ENCODE measurements around the gene BCAS4.

The BCAS4 gene

DNA sequence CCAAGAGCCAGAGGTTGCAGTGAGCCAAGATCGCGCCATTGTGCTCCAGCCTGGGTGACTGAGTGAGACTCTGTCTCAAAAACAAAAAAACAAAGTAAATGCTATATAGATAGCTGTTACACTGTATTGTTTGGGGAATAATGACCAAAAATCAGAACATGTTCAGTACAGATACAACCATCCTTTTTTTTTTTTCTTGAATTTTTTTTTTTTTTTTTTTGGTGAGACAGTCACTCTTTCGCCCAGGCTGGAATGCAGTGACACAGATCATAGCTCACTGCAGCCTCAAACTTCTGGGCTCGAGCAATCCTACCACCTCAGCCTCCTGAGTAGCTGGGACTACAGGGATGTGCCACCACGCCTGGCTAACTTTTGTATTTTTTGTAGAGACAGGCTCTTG lies 63.7 kb downstream of the BCAS4 start:
- no peak for DNase-seq

DNA sequence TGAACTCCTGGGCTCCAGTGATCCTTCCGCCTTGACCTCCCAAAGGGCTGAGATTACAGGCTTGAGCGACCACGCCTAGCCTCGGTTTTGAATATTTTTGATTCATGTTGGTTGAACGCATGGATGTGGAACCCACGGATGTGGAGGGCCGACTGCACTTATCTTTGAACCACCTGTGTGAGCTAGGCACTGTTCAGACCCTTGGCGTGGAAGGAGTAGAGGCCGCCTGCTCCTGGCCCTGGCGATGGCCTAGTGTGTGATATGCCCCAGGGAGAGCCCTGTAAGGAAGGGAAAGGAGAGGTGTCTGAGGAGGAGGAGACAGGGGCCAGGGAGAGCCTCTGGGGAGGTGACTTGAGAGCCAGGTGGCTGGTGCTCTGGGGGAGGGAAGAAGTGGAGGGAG lies 64.3 kb downstream of the BCAS4 start:
- DNase-seq, result no peak

DNA sequence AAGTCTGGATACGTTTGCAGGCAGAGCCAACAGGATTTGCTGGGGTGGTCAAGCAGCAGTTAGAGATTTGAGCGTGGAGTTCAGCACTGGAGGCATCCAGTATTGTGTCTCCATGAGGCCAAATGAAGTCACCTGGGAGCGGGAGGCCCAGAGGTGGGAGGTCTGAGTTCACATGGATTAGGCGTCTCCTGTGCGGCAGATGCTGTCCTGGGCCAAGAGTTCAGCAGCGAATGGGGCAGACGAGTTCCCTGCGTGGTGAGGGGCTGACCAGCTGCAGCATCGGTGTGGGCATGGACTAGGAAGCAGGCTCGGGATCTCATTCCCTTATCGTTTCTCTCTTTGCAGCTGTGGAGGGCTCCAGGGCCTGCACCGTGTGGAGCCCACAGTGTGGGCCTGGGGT lies 66.2 kb downstream of the BCAS4 start:
- DNase-seq, result no peak

GRCh38 chr20:50862546-50862945 lies 67.7 kb downstream of the BCAS4 start:
- DNase-seq, result no peak

- DNase-seq, result no peak
Observed at GRCh38 chr20:50865114-50865513, 70.3 kb downstream of the BCAS4 start.

GRCh38 chr20:50865591-50865990 lies 70.7 kb downstream of the BCAS4 start:
- DNase-seq, result no peak

DNA sequence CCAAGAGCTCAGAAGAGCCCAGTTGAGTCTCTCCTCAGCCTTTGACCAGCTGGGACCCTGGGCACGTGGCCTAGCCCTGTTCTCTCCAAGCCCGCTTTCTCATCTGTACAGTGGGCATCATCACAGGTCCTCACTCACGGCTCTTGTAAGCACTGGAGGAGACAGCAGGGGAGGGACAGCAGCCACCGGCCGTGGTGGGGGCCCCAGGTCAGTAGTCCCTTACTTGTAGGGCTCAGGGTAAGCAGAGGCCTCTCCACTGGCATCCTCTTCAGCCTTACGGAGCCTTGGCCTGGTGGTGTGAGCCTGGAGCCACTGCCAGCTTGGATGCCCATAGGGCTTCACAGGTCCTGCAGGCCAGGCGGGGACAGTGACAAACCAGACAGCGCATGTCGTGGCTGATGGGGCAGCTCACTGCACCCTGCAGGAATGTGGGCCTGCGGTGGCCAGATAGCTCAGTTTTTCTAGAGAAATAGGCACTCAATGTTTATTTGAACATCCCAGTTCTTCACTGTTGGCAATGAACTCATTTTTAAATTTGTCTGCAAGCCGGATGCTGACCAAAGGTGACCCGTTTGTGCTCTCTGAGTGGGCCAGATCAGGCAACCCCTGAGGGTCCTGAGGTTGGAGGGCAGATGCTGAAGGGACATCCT lies 71.3 kb downstream of the BCAS4 start:
- no peak for DNase-seq

- no peak for DNase-seq
Observed at GRCh38 chr20:50866831-50867230, 72.0 kb downstream of the BCAS4 start.

- no peak for DNase-seq
Observed at GRCh38 chr20:50867805-50868204, 72.9 kb downstream of the BCAS4 start.

- DNase-seq, result no peak
Observed at GRCh38 chr20:50868509-50869495, 73.9 kb downstream of the BCAS4 start.

DNA sequence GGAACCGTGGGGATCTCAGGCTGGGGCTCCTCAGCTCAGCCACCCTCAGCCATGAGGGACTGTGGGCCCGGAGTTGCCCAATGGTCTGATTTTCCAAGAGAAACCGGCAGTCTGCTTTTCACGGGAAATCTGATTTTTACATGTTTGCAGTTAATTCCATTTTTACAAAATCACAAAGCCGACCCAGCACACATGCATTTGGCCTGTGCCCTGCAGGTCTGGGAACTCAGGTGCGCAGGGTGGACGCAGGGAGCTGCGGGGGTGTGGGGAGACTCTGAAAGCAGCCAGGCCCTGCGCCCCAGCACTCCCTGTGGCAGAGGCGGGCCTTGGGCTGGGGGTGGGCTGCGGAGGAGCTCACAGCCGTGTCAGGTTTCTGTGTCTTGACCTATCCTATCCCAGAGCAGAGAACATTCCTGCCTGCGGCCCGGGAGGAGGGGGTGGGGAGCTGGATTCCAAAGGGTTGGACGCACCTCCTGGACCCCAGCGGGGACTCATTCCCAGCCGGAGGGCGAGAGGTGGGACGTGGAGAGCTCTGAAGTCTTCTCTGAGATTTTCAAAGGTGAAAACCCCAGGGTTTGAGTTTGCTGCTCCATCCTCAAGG lies 75.8 kb downstream of the BCAS4 start:
- DNase-seq, result no peak

- no peak for DNase-seq
Observed at GRCh38 chr20:50872560-50873425, 77.9 kb downstream of the BCAS4 start.

- no peak for DNase-seq
Observed at GRCh38 chr20:50873585-50873984, 78.7 kb downstream of the BCAS4 start.

DNA sequence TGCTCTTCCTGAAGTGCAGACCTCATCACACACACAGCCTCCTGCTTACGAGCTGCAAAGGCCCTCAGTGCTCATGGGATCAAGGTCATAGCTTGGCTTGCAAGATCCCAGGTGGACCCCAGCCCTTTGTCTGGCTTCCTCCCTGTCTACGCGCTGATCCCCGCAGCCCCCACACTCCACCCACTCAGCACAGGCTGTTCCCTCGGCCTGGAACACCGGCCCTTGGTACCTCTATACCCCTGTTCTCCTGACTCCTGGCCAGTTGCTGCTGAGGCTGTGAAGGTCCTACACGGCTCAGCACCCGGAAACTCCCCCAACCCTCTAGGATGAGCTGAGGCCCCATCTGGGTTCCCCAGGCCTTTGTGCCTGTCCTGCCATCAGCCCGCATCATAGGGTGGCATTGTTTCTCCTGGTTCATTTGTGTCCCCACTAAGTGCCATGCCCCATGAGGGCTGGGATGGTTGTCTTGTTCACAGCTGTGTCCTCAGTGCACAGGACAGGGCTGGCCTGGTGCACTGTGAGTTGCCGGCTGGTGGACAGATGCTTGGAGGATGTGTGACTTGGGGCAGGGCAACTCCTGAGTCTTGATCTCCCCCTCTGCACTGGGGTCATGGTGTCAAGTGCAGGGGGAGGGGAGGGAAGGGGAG lies 79.4 kb downstream of the BCAS4 start:
- no peak for DNase-seq

GRCh38 chr20:50874758-50875665 lies 80.2 kb downstream of the BCAS4 start:
- no peak for DNase-seq

DNA sequence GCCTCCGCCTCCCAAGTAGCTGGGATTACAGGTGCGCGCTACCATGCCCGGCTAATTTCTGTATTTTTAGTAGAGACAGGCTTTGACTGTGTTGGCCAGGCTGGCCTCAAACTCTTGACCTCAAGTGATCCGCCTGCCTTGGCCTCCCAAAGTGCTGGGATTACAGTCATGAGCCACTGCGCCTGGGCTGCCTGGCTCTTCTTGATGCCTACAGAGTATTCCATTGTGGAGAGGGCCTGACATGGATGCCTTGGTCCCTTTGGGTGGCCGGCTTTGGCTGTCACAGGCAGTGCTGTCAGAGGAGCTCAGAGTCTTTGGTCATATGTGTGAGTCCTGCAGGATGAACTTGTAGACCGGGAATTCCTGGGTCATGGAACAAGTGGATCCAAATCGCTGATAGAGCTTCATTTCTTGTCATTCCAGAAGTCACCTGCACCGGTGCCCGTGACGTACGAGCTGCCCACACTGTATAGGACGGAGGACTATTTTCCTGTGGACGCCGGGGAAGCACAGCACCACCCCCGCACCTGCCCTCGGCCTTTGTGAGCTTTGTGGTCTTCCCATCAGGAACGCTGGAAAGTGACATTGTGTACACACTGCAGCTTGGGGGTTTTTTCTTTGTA lies 81.3 kb downstream of the BCAS4 start:
- no peak for DNase-seq

DNA sequence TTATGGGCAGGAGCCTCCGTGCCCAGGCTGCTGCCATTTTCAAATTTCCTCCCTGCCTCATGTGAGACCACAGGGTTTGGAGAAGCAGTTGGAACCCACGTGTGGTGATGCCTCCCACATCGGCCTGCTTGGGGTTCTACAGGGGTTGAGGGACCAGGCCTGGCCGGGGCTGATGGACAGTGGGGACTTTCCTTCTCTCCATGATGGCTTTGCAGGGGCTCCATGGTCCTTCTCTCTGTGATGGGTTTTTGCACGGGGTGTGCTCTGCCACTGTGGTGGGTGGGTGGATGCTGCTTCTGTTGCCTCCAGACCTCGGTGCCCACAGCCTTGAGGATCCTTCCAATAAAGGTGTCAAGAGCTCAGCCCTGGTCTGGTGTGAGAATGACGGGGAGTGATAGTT lies 82.0 kb downstream of the BCAS4 start:
- no peak for DNase-seq

DNA sequence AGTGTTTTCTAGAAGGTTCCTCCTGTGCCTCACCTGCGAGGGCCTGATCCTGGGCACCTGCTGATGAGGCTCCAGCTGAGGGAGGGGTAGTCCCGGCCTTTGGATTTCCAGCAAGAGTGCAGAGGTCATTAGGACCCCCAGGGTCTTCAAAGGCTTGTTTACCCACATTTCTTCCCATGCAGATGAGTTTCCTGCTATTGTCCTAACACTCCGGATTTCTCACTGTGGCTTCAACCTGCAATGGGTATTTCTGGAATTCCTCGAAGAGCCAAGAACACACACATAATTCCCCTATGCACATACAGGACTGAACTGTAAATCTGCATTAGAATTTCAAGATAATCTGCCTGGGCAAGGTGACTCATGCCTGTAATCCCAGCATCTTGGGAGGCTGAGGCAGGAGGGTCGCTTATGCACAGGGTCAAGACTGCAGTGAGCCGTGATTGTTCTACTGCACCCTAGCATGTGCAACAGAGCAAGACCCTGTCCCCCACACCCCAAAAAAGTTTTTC lies 82.4 kb downstream of the BCAS4 start:
- no peak for DNase-seq

- DNase-seq, result no peak
Observed at GRCh38 chr20:50879649-50880550, 85.0 kb downstream of the BCAS4 start.
